ENCODE measurements around the gene LAMA3.
"Not testable (repeated sequence)": the region's sequence is repeated elsewhere in the genome, so short reads cannot be mapped to it uniquely, and the experiment has no call there.

The LAMA3 gene

DNA sequence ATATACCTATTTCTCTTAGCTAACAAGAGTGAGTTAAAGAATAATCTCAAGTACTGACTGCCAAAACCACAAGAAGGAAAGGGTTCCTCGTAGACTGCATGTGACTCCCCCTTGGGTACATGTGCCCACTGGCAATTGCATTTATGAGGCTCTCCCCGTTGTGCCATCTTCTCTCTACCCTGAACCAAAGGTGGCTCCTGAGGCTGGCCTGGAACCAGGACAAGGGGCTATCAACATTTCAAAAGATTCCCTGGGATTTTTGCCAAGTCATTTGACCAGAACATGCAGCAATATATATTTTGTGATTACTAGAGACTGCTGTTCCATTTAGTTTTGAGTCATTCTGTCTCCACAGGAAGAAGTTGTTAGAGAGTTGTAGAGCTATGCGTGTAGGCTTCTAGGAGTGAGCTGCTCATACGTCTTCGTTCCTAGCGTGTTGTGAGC lies 45.8 kb downstream of the LAMA3 start:
- DNase-seq: no peak

DNA sequence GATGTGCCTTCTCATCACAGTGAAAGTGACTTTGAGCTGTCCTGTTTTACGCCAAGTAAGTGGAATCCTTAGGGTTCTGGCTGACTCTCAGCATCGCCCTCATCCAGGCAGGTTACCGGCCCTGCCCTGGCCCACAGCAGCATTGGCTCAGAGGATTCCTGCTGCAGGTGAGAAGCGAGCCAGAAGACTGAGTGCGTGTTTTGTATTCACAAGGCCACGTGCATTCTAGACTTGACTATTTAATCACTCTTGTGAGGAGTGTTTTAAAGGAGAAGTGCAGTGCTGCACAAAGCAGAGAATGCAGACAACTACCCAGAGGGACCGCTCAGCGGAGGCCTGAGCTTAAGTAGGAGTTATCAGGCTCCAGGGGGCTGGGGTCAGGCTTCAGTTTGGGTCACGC lies 48.3 kb downstream of the LAMA3 start:
- DNase-seq: no peak

DNA sequence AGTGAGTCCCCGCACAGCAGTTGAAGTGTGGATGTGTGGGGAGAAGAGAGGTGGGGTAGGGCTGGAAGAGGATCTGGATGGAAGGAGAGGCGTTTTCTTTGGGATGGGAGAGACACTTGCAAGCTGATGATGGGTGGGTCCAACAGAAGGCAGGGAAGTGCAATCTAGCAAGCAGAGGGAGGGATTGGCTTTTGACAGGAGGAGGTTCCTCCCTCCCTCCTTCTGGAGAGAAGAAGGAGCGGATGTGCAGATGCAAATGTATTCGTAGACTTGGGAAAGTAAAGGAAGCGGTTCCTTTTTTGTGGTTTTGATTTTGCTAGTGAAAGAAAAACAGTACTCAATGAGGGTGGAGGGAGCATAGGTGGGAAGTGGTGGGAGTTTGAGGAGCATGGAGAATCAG lies 48.9 kb downstream of the LAMA3 start:
- no peak for DNase-seq

DNA sequence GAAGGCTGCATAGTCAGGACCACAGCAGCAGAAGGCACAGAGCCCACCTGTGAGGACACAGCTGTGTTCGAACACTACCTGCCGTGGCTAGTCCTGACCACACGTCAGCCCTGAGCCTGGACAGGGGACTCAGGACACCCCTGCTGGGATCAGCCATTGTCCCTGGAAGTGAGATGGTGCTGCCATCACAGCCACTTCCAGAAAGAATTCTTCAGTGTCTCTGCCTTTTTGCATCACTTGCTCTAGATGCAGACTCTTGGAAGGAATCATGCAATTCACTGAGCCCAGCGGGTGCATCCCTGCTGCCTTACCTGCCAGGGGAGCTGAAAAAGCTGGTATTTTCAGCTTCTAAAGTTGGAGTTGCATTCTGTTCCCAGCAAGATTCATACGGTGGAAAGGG lies 49.3 kb downstream of the LAMA3 start:
- DNase-seq: no peak

DNA sequence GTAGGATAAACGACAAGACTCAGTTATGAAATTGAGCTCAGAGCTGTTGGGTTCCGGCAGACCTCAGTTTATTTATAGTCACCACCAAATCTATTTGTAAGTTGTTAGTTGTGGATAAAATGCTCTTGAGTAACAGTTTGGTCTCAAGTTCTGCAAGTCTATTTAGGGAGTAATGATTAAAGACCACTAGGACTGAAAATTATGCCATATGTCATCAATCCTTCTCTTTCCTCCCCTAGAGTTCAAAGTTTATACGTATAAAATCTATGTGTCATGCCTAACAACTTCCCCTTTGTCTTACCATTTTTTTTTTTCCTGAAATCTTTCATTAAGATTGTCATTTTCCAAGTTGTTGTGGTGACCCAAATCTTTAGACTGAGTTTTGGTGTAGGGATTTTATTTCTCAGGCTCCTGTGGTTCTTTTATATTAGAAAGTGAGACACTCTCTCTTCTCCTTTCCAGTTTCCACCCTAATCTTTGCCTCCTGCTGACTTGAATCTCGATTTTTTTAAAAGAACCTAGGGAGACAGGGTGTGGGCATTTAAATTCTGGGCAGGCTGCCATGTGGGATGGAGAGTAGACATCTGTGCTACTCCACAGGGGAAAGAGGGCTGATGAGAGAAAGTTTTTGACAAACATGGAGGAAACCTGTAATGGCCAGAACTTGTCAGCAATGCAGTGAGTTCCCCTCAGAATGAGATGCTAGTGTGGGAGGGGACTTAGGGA lies 51.0 kb downstream of the LAMA3 start:
- no peak for DNase-seq

DNA sequence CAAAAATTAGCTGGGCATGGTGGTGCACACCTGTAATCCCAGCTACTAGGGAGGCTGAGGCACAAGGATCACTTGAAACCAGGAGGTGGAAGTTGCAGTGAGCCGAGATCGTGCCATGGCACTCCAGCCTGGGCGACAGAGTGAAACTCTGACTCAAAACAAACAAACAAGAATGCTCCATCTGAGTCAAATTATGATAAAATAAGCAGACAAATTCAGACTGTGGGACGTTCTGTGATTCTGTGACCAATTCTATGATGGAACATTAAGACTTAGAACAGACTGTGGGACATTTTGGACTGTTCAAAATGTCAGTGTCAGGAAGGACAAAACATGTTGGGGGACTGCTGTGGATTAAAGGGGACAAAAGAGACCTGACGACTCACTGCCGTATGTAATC lies 52.7 kb downstream of the LAMA3 start:
- DNase-seq: not testable (repeated sequence)

DNA sequence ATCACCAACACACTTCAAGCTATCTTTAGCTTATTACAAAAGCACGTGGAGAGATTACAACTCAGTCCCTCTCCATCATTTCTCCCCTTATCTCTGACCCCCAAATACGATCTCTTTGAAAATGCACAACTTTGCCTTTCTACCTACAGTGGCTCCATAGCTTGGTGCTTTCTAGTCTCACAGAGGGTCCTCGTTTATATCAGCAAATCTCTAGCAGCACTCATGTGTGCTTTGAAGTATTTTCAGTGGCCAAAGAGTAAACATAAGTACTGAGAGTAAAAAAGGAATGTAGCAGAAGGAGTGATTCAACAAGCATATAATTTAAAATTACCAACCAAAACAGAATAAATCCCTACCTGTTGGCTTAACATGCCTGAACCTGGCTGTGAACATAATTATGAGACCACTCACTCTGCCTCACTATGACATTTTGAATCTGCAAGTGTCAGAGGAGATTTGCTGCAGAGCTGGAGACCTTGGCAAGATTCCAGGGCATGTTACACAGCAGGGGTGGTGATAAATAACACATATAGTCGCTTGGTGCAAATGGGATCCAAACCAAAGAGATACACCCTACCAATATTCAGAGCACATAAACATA lies 54.6 kb downstream of the LAMA3 start:
- DNase-seq: no peak

DNA sequence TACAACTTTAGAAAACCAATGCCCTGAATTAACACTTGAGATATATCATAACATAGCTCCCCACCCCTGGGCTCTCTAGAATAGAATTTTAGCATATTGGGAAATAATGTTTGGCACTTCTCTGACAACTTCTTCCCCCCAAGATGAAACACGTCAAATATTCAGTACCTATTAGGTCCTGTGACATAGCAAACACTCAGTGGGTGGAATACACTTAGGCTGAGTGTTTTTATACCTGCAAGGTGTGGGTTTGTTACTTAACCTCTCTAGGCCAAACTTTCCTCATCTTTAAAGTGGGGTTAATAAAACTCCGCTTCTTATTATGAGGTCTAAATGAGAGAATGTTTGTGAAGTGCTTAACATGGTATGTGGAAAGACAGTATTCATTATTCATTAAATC lies 56.1 kb downstream of the LAMA3 start:
- no peak for DNase-seq

DNA sequence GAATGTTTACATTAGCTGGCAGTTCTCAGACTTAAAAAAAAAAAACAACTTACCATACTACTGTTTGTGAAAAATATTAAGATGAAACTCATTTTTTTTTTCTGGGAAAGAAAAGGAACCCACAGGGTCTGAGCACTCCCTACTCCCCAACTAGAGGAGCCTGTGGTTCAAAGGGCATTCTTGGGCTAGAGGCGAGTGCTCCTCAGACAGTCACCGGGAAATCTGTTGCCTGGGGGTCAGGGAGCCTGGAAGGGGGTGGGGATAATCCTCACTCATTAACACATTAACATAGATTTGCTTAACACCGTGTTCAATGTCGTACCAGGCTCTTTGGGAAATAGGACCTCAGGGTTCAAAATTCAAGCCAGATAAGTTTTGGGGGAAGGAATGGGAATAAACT lies 57.6 kb downstream of the LAMA3 start:
- no peak for DNase-seq

DNA sequence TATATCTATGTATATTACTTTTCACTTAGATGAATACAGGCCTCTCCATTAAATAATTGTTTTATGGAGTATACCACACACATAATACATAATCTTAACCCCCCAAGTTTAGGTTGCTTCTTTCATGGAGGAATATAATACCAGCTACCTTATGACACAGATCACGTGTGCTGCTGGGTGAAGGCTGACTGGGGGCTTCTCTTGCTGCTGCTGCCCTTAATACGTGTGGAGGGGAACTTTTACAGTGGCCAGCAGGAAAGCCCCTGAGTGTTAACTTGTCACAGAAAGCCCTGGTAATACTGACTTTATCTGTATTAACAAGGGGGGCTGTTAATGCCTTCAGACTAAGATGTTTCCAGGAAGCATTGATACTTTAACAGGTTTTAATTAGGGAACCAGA lies 63.1 kb downstream of the LAMA3 start:
- no peak for DNase-seq

DNA sequence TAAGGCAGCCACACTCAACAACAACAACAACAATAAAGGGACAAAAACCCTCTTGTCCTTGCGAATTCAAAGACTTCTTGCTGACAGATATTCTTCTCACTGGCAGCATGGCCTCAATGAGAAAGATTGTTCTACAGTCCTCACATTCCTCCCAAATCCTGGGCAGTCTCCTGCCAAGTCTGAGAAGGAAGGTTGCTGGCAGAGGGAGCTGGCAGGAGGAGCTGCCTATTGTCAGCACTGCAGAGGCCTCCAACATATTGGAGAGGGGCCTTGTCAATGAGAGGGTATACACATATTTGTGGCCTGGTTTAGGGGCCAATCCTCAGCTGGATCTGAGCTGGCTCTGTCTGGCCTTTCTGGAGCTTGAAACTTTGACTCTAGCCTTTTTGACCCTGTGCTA lies 63.5 kb downstream of the LAMA3 start:
- no peak for DNase-seq

DNA sequence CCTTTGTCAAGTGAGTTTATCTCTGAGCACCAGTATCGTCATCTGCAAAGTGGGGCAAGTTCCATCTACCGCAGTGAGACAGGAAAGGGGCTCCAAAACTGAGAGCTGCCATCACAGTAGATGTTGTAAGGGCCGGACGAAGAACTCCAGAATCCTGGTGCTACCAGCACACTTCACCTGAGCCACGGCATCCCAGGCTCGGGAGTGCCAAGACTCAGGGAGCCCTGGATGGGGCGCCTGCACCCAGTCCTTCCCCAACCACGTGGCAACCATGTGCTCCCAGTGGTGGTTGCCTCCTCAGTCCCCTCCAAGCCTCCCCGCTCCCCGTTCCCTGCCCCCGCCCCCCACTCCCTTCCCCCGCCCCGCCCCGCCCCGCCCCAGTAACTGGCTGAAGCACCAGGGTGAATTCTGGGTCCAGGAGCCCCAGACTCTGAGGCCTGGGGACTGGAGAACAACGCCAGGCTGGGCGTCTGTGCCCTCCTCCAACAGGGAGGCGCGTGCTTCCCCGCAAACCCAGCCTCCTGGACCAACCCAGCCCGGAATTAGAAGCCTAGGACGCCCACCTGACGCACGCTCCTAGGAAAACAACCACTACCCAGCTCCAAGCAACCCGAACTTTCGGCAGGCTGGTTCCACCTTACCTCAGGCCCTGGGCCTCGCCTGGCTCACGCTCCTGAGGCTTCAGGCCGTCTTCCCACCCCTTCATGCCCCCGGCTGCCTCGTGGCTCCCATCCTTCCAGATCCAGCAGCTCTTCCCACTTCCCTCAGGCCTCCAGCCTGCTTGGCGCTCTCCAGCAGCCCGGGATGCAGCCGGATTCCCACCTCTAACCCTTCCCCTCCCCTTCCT lies 67.6 kb downstream of the LAMA3 start:
- no peak for DNase-seq

DNA sequence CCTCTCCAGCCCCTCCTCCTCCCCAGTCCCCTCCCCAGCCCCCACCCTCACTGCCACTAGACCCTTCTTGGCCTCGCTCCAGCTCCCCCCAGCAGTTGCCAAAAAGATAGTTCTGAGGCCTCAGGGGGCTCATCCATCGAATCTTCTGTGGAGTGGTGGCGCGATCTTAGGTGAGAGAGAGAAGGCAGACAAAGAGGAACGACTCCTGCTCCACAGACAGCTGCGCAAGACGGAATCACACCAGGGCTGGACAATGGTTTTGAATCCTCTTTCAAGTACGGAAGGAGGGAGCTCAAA lies 68.1 kb downstream of the LAMA3 start:
- no peak for DNase-seq

DNA sequence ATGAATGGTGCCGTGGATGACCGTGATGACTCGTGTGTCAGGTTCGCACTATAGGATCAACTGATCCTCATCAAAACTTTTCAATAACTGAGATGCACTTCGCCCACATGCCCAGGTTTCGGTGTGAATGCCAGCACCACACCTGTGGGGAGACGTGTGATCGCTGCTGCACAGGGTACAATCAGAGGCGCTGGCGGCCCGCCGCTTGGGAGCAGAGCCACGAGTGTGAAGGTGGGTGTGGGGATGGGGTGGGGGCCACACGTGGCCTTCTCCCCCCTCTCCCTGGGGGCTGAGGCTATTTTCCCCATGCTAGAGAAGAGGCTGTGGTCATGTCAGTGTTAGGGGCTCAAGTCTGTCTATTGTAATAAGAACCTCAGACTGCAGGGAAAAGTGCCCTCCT lies 69.0 kb downstream of the LAMA3 start:
- no peak for DNase-seq

DNA sequence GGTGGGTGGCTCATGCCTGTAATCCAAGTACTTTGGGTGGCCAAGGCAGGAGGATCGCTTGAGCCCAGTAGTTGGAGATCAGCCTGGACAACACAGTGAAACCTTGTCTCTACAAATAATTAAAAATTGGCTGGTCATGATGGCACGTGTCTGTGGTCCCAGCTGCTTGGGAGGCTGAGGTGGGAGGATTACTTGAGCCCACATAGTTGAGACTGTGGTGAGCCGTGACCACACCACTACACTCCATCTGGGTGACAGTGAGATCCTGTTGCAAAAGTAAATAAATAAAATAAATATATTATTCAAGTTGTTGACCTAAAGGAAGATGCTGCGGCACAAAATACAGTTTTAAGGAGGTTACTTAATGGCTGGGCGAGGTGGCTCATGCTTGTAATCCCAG lies 72.7 kb downstream of the LAMA3 start:
- DNase-seq: no peak

DNA sequence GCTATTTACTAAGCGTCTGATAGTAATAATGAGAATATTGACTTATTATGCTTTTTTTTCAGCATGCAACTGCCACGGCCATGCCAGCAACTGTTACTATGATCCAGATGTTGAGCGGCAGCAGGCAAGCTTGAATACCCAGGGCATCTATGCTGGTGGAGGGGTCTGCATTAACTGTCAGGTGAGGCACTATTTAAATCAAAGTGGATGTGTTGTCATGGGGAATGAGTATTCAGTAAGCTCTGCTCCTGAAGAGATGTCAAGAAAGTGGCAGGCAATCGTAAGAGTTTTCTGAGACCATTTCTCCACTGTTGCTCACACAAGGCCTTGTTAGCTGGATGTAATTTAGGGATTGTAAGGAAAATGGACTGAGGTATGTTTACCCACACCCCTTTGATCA lies 74.1 kb downstream of the LAMA3 start:
- no peak for DNase-seq

DNA sequence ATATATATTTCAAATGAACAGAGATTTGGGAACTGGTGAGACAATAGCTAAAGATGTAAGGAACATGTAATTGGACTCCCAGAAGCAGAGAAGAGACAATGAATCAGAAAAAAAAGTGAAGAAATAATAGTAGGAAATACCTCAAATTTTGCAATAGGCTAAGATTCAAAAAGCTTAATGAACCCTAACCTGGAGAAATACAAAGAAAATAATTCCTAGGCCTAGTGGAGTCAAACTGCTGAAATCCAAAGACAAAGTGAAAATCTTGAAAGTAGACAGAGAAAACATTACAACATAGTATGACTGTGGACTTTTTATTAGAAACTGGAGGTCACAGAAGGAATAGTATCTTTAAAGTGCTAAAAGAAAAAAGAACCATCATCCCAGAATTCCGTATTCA lies 76.7 kb downstream of the LAMA3 start:
- DNase-seq: no peak

DNA sequence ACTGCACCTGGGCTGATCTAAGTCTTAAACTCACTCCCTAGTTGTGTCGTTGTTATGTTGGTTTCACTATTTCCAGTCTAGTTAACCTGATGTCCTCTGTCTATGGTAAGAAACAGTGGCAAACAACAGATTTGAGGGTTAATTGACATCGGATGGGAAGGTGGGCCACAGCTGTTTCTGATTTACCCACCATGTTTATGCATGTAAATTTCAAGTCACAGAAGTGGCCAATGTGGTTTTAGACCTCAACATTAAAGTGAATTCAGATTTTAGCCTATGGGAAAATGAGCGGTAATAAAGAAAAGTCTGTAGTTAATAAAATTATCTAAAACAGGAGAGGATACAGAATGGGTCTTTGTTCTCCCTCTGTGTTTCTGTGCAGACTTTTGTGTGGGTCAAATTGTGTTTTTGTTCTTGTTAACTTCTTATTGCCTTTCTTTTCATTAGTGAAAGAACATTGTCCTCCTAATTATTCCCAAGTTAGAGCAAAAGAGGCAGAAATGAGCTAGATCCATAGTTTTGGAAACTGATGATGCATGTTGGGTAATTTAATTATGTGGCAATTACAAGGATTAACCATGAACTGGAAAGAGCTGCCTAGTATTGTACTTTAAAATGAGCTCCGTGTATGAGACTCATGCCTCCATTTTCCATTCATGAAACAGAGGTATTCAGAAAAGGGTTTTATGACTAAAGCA lies 83.2 kb downstream of the LAMA3 start:
- DNase-seq: no peak

DNA sequence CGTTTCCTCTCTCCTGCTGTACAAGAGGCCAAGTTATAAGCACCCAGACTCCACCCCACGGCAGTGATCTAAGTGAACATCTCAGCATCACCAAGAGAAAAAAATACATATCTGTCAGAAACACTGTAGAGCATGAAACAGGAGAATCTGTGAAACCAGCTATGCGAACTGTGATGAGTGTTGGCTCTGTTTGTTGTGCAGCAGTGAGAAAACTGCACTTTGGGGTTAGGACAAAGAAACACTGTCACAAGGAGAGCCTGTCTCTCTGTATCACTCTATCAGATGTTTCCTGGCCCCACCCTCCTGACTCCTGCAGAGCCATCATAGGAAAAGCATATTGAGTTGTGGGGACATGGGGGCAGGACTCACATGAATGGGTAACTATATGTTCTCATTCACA lies 87.1 kb downstream of the LAMA3 start:
- DNase-seq: no peak

DNA sequence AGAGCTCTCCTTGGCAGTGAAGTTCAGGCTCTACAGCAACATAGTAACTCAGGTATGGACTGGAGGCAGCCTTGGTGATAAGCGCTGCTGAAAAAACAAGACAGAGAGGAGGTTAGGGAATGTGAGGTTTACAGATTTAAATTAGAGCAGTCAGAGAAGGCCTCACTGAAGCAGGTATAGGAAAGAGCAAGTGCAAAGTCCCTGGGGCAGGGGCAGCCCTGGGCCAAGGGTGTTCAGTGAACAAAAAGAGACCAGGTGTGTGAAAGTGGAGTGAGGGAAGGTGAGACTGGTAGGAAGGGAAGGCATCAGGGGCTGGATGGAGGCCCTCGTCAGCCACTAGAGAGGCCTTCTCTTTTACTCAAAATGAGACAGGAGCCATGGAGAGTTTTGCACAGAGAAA lies 89.6 kb downstream of the LAMA3 start:
- no peak for DNase-seq

DNA sequence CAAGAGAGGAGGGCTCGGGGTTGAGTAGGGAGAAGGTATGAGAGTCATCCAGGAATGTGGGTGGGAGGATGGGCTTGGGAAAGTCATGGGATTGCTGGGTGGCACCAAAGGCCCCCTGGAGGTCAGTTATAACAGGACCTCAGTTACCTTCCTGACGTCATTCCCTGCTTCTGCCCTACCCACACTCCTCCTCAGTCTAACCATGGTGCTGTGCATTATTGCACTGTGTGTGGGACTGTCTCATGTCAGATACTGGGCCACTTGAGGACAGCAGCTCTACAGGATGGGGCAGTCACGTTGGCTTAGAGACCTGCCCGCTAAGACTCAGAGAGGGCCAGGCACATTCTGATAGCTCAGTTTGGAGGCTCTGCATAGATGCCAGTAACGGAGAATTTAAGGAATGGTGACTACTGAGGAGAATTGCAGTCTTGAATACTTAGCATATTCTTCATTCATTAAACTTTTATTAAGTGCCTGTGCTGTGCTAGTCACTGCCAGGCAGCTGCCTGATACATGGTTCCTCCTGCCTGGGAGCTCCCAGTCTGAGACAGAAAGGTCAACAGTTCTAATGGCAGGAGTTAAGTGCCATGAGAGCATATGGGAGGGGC lies 90.5 kb downstream of the LAMA3 start:
- DNase-seq: no peak

DNA sequence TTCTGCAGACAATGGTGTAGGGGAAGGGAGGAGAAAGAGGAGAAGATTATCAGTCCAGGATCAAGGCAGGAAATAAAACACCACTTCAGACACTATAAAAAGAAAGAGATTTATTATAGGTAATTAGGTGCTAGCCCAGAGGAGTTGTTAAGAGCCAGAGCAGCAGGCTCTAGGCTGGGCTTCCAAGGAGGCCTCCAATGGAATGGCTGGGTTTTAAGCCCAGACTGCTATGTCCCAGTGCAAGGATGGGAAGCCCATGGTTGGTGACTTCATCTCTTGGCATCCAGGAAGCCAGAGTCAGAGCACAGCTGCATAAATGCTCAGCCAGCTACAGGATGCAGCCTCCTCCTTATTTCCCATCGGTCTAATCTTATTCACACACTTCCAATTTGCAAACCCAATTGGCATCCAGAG lies 95.6 kb downstream of the LAMA3 start:
- no peak for DNase-seq

DNA sequence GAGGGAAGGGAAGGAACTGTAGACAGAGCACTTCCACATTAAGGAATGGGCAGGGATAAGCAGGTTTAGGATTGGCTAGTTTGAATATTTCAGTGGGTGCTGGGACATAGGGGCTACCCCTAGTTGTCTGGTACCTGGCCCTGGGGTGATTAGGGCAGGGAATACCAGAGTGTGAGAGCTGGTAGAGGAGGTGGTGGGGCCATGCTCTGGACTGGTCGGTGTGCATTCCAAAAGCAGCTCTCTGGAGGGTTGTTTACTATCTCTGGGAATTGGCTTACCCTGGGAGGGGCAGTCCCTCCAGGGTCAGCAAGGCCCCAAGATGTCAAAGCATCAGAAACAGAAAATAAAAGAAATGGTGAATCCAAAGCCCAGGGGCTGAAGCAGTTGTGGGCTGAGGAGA lies 103.8 kb downstream of the LAMA3 start:
- no peak for DNase-seq

Data from NCI-H526 (cell line).